Measurements from ENCODE around the gene NKAIN1.

The NKAIN1 gene

DNA sequence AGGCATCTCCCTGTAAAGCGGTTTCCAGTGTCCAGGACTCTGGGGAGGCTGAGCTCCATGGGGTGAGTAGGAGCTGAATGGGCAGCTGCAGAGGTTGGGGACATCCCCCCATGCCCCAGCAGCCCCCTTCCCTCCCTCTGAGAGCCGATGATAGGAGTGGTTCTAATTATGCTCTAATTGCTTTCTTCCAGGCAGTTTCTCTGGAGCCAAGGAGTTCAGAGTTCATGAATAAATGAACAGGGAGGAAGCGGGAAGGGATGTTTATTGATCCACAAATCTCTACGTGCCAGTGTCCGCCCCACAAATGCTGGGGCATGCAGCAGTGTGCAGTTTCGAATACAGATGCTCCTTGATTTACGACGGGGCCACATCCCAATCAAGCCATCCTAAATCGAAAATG lies 15.6 kb downstream of the NKAIN1 start:
- ChIA-PET CTCF (interaction anchor here (0.6 kb wide), 1 partner anchor 15 kb away, joined by 3 read pairs; no protein-coding TSS in a partner anchor), POLR2A (no interaction called here)
- no peaks in the 10 kb centered on the region for H3K4me1 ChIP-seq (ENCODE audit: control insufficient read depth, insufficient read depth, low read length)
- H3K36me3 ChIP-seq (ENCODE audit: control insufficient read depth in 2 of 2, insufficient read depth in 1 of 2, low read length in 2 of 2) = no peaks in the 10 kb centered on the region
- TF ChIP-seq PATZ1 (tag by site-specific recombination; IDR thresholded peaks at IDR 0.05) (no peak), PRDM4 (tag by site-specific recombination; IDR thresholded peaks at IDR 0.05) (peak; percentile 26; the same call in 1 of the 2 replicates), ZIC2 (tag by site-specific recombination; IDR thresholded peaks at IDR 0.05) (0 out of 2 replicates have a peak, but pooled peaks have one; percentile 8)
- H3K4me3 ChIP-seq (ENCODE audit: low read depth, low read length) = no peak overlapping the region
- no peak overlapping the region for H3K27ac ChIP-seq (ENCODE audit: extremely low read depth, low read depth, low read length)
- no peaks in the 10 kb centered on the region for H3K9me3 ChIP-seq (ENCODE audit: control insufficient read depth, insufficient read depth, low read depth, low read length)

- ChIA-PET CTCF (interaction anchor here (1.0 kb wide), 1 partner anchor 24 kb away, joined by 3 read pairs; no protein-coding TSS in a partner anchor), POLR2A (no interaction called here)
- TF ChIP-seq OSR2 (tag by site-specific recombination; IDR thresholded peaks at IDR 0.05) = no peak
- no peak for TF ChIP-seq ZNF211 (tag by site-specific recombination; IDR thresholded peaks at IDR 0.05; ENCODE audit: low read depth)
- TF ChIP-seq ZNF274 (IDR thresholded peaks at IDR 0.05; ENCODE audit: low read length) = no peak
- no peak for TF ChIP-seq ZNF274 (tag by site-specific recombination; IDR thresholded peaks at IDR 0.05; ENCODE audit: borderline replicate concordance)
- no peak for TF ChIP-seq ZNF747 (tag by site-specific recombination; IDR thresholded peaks at IDR 0.05)
- TF ChIP-seq SALL2 (tag by site-specific recombination; IDR thresholded peaks at IDR 0.05; ENCODE audit: borderline replicate concordance) = no peak
- TF ChIP-seq WT1 (tag by site-specific recombination; IDR thresholded peaks at IDR 0.05) = no peak
- no peak for TF ChIP-seq ATF2 (tag by site-specific recombination; IDR thresholded peaks at IDR 0.05; ENCODE audit: low read depth)
- no peak for TF ChIP-seq ZNF112 (tag by site-specific recombination; IDR thresholded peaks at IDR 0.05)
- TF ChIP-seq ZBTB48 (tag by site-specific recombination; IDR thresholded peaks at IDR 0.05) = no peak
- no peak for TF ChIP-seq ZNF350 (tag by site-specific recombination; IDR thresholded peaks at IDR 0.05)
- TF ChIP-seq ZNF610 (tag by site-specific recombination; IDR thresholded peaks at IDR 0.05; ENCODE audit: borderline replicate concordance) = no peak
- TF ChIP-seq KLF8 (tag by site-specific recombination; IDR thresholded peaks at IDR 0.05) = no peak
- TF ChIP-seq ZNF654 (tag by site-specific recombination; IDR thresholded peaks at IDR 0.05; ENCODE audit: low read depth) = no peak
- no peak for TF ChIP-seq ZNF404 (tag by site-specific recombination; IDR thresholded peaks at IDR 0.05)
- no peak for TF ChIP-seq ZEB2 (tag by site-specific recombination; IDR thresholded peaks at IDR 0.05)
- no peak for TF ChIP-seq PATZ1 (tag by site-specific recombination; IDR thresholded peaks at IDR 0.05)
- TF ChIP-seq ZFP69B (tag by site-specific recombination; IDR thresholded peaks at IDR 0.05) = no peak
- no peak for TF ChIP-seq ZNF248 (tag by site-specific recombination; IDR thresholded peaks at IDR 0.05)
- no peak for TF ChIP-seq ZNF792 (tag by site-specific recombination; IDR thresholded peaks at IDR 0.05)
- Histone ChIP-seq H3K27ac (ENCODE audit: extremely low read depth, low read depth, low read length) (no peak overlapping the region), H3K4me3 (ENCODE audit: low read depth, low read length) (no peak overlapping the region), H3K4me1 (ENCODE audit: control insufficient read depth, insufficient read depth, low read length) (no peaks in the 10 kb centered on the region), H3K36me3 (ENCODE audit: control insufficient read depth in 2 of 2, insufficient read depth in 1 of 2, low read length in 2 of 2) (no peaks in the 10 kb centered on the region), H3K9me3 (ENCODE audit: control insufficient read depth, insufficient read depth, low read depth, low read length) (no peaks in the 10 kb centered on the region)
Observed at GRCh38 chr1:31222176-31222575, 17.5 kb downstream of the NKAIN1 start.

All from HEK293 (cell line).